Hematopoietic multipotent progenitor cell (in vitro differentiated cells): ENCODE results near the gene MAGI2. TPM values are rescaled to one million over a fixed set of nuclear protein-coding genes. Genes with fewer than 3 reads are reported as not detected.
A peak's percentile ranks its signal among the peaks of the same experiment; 100 is the strongest.

Experiments used
- DNase-seq, 3 donors: peaks; one replicate each; pipeline ENCODE4 v3.0.0-alpha.2; 2011 to 2015; ENCODE audit warnings: low read depth in 2 of 3, low spot score in 2 of 3
- small RNA-seq: library from RNA; depleted of rRNA; stranded (forward); fragments of <200 nt; gene quantifications from one replicate; pipeline ENCODE3, GENCODE V24; 2012
- total RNA-seq: library from RNA; depleted of rRNA; stranded (reverse); fragments of >200 nt; gene quantifications from one replicate; pipeline ENCODE4 v1.2.3, GENCODE V29; 2012

The MAGI2 gene
- total RNA-seq, 1 donor = 2.7 TPM

DNA sequence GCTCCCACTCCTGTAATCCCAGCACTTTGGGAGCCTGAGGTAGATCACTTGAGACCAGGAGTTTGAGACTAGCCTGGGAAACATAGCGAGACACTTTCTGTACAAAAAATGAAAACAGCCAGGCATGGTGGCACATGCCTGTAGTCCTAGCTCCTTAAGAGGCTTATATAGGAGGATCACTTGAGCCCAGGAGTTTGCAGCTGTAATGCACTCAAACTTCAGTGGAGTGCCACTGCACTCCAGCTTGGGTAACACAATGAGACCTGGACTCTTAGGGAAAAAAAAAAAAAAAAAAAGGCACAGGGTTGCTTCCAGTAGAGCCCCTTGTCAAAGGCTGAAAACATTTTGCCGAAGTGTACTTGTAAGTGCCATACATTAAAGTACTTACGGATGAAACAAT lies 1459.6 kb downstream of the MAGI2 start:
- no peak for DNase-seq

DNA sequence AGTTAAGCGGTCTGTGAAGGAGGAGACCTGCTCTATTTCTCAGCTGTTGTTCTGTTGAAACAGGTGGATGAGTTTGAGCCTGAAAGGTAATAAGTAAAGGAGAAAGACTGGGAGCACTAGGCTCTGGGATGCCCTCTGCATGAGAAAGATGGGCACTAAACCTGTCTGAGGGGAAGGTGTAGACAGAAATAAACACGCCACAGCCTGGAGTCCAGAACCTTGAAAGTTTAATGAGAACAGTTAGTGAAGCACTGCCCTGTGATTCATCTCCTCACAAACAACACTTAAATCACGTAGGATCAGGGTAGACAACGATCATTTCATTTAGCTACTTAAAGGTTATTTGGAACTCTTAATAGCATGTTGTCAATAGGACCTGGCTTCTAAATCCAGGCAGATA lies 1461.8 kb downstream of the MAGI2 start:
- DNase-seq = no peak

DNA sequence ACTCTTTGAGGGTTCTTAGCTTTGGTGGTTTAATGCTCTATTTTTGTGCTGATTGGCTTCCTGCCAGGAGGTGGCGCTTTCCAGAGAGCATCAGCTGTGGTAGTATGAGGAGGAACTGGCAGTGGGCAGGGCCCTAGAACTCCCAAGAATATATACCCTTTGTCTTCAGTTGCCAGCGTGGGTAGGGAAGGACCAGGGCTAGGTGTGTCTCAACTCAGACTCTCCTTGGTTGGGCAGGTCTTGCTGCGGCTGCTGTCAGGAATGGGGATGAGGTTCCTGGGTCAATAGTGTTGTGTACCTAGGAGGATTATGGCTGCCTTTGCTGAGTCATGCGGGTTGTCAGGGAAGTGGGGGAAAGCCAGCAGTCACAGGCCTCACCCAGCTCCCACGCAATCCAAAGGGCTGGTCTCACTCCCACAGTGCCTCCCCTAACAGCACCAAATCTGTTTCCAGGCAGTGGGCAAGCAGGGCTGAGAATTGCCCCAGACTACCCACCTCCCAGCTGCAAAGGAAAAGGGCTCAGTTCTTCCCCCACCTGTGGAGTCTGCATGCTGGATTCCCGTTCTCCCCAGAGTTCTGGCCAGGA lies 1463.4 kb downstream of the MAGI2 start:
- DNase-seq = peak in 2 of 3 donors; percentile 7 to 15

GRCh38 chr7:77985974-77986339 lies 1467.5 kb downstream of the MAGI2 start:
- DNase-seq = no peak

DNA sequence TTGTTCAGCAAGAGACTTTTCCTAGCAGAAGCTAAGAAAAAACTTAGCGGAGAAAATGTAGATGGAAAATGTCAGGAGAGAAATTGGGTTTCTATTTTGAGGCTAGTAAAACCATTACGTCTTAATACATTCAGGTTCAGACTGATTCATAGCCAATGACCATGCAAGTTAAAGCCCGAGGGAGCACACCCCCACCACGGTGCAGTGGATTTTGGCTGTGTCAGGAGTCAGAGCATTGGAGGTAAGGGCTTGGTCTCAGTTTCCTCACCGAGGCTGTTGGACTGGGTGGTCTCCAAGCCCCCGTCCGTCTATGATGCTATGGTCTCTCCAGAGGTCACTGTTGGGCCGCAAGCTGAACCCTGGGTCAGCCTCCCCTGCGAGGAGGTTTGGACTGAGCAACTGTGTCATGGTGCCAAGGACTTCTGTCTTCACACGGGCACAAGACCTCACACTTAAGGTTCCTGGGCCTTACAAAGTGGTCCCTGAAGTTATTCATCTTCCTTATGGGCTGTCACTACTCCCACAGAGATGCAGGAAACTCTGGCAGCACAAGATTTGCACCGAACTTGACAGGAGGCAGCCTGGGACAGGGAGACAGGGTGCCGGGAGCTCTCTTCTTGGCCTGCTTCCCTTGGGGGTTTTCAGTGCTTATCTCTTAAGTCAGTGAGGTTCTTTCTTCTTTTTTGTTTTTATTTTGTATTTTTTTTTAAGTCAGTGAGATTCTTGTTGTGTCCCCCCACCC lies 1468.1 kb downstream of the MAGI2 start:
- DNase-seq = peak in 1 of 3 donors; percentile 14

- no peak for DNase-seq
Observed at GRCh38 chr7:77983973-77984372, 1469.5 kb downstream of the MAGI2 start.

GRCh38 chr7:77982926-77983550 lies 1470.4 kb downstream of the MAGI2 start:
- DNase-seq = no peak

- no peak for DNase-seq
Observed at GRCh38 chr7:77980087-77980713, 1473.3 kb downstream of the MAGI2 start.

DNA sequence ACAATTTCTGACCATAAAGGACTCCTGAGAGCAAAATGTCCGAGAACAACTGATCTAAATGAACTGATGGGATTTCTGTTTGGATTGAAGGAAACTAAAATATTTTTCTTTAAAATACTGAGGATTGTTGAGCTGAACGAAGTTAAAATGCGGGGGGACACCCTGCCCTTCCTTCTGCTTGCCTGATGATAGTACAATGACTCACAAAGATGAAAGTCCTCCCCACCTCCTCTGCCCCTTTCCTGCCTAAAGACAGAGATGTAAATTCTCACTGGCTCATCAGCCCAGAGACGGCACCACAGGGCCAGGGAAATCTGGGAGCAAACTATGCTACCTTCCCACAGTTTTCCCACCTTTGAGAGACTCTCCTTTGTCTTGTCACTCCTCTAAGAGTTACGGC lies 1474.2 kb downstream of the MAGI2 start:
- no peak for DNase-seq

GRCh38 chr7:77975672-77976480 lies 1477.6 kb downstream of the MAGI2 start:
- DNase-seq = peak in 2 of 3 donors; percentile 12 to 38

- no peak for DNase-seq
Observed at GRCh38 chr7:77971726-77972125, 1481.7 kb downstream of the MAGI2 start.

DNA sequence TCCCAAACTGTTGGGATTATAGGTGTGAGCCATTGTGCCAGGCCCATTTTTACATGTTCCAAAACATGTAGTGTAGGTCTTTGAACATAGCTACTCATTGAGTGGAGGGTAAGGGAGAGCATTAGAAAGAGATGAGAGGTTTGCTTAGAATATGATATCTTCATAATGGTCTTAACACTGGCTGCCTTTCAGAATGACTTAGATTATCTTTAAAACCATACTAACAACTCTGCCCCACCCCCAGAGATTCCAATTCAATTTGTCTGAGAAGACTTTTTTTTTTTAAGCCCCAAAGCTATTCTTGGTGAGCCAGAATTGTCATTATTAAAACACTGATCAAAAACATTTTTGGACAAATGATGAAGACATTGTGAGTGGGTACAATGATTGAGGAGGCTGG lies 1486.0 kb downstream of the MAGI2 start:
- no peak for DNase-seq

Small RNA genes lying within 50 kb of the gene (small RNA-seq; reads per million reads assigned to genes)
- gene RNU6-337P = not detected
- gene RNU6-530P = not detected
